Measurements from ENCODE around the gene SLC27A2.

DNA sequence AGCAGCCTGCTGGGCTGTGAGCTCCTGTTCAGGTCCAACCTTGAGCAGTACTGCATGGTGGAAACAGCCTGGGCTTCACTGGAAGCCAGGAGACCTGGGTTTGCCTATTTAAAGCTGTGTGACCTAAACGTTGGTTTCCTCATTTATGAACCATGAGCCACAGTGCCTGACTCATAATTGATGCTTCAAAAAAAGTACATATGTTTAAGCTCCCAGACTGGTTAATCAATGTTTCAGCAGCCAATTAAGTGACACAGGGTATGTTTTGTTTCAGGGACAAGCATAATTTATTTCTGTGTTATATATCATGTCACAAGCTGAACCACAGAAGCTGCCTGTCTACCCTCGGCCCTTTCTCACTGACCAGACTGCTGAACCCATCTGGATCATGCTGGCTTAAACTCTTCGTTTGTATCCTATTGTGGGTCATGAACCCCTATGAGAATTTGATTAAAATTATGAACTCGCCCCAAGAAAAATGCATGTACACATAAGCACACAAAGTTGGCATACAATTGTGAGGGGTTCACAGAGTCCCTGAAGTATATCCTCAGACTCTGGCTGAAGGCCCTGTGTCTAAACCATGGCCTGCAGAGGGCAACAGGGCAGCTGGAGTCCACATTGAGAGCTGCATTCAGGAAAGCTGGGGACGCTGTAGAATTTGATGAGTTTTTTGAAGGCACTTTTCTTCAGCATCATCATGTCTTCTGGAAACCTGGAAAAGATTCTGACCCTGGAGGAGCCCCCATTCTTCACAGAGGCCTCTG, 59.9 kb downstream of the SLC27A2 start:
- TF ChIP-seq POLR2AphosphoS5 (IDR thresholded peaks at IDR 0.05; ENCODE audit: low read depth, low read length): no peak
- no peak for TF ChIP-seq SPI1 (IDR thresholded peaks at IDR 0.05; ENCODE audit: low read depth, low read length)
- TF ChIP-seq TAF1 (IDR thresholded peaks at IDR 0.05; ENCODE audit: low read depth, low read length): no peak
- no peak for TF ChIP-seq POLR2A (IDR thresholded peaks at IDR 0.05; ENCODE audit: low read depth, low read length)
- no peak for TF ChIP-seq PAX5 (IDR thresholded peaks at IDR 0.05; ENCODE audit: insufficient read depth, low read length, severe bottlenecking)
